Right hindlimb (tissue), 1 donor: ENCODE measurements around the gene DPP3.
"Not testable (repeated sequence)": the region's sequence is repeated elsewhere in the genome, so short reads cannot be mapped to it uniquely, and the experiment has no call there.

ENCODE experiments used
- DNase-seq: peaks from one replicate; pipeline ENCODE4 v3.0.0-alpha.2; 2018

Gene DPP3

DNA sequence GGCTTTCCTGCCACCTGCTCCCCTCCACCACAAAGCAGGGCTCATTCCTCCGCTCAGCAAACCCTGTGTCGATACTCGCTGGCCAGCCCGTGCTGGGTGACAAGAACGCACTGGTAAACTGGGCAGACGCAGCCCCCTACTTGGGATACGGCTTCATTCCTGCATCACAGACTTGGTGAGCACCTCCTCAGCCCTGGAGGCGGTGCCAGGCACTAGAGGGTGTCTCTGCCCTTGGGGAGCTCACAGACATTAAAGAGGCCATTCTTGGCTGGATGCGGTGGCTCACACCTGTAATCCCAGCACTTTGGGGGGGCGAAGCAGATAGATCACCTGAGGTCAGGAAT, 59.6 kb downstream of the DPP3 start:
- DNase-seq, result no peak

DNA sequence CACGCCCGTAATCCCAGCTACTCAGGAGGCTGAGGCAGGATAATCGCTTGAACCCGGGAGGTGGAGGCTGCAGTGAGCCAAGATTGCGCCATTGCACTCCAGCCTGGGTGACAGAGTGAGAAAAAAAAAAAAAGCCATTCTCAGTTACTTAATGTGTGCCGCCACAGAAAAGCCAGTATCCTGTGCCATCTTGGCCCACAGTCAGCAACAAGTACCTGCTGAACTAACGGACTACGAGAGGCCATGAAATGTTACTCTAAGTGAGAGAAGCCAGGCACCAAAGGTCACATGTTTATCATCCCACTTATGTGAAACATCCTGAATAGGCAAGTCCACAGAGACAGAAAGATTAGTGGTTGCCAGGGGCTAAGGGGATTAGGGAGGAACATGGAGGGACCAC, 60.4 kb downstream of the DPP3 start:
- not testable (repeated sequence) for DNase-seq

DNA sequence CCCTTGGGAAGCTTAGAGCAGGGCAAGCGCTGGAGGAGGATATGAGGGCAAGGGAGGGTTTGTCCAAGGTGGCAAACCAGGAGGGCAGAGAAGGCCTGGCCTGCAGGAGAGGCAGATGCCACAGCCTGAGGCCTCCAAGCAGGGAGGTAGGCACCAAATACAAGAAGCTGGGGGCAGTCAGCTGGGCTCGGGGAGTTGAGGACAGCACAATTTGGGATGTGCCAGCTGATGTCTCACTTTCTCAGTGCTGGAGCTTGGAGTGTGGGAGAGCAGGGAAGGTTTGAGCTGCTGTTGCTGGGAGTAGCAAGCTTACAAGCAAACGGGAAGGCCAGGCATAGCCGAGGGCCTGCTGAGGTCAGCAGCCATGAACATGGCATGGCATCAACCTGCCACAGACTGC, 61.7 kb downstream of the DPP3 start:
- DNase-seq, result no peak

DNA sequence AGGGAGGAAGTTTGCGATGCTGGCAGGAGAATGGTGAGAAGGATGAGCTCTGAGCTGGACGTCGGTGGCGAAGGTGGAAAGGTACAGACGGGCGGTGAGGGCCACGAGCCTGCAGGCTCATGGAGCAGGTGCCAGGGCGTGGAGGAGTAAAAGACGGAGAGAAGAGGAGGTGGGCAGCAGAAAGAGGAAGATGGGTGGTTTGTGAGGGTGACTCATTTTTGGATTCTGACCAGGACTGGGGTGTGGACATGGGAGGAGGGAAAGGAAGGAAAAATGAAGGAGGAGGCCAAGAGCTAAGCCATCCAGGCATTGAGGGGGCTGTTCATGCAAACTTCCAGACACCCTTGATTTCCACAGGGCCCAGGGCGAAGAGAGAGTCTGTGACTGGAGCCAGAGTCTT, 62.1 kb downstream of the DPP3 start:
- DNase-seq, result no peak

DNA sequence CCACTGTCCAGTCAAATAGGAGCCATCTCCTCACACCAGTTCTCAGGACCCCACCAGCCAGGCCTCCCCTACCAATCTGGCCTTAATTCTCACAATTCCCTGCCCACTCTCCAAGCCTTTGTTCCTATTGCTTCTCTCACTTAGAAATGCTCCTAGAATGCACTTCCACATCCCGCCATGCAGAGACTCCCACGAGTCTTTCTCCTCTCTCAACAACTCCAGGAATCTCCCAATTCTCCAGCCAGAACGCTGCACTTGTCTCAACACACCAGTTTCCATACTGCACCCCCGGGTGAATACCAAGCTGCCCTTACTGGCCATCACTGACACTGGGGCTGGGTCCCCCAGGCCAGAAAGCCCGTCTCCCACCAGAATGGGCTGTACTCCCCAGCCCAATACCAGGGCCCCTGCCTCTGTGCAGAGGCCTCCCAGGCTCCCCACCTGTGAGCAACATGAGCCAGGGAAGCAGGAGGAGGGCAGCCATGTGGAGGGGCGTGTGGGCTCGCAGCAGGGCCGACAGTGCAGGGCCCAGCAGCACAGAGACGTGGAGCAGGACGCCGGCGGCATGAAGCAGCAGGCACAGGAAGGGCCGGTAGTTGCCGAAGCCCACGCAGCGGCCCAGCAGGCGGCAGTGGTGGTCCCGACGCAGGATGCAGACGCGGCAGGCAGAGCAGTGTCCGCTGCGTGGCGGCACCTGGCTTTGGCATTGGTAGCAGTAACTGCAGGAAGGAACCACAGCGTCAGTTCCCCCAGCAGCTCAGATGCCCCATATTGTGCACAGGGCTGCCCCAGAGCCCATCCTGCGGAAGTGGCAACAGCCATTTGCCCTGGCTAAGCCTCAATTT, 63.3 kb downstream of the DPP3 start:
- DNase-seq, result peak; percentile 81

DNA sequence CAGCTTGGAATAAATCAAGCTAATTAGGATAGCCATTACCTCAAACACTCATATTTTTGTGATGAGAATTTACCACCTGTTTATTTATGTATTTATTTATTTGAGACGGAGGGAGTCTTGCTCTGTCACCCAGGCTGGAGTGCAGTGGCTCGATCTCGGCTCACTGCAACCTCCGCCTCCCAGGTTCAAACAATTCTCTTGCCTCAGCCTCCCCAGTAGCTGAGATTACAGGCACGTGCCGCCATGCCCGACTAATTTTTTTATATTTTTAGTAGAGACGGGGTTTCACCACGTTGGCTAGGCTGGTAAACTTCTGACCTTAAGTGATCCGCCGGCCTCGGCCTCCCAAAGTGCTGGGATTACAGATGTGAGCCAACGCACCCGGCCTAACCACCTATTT, 64.7 kb downstream of the DPP3 start:
- not testable (repeated sequence) for DNase-seq

DNA sequence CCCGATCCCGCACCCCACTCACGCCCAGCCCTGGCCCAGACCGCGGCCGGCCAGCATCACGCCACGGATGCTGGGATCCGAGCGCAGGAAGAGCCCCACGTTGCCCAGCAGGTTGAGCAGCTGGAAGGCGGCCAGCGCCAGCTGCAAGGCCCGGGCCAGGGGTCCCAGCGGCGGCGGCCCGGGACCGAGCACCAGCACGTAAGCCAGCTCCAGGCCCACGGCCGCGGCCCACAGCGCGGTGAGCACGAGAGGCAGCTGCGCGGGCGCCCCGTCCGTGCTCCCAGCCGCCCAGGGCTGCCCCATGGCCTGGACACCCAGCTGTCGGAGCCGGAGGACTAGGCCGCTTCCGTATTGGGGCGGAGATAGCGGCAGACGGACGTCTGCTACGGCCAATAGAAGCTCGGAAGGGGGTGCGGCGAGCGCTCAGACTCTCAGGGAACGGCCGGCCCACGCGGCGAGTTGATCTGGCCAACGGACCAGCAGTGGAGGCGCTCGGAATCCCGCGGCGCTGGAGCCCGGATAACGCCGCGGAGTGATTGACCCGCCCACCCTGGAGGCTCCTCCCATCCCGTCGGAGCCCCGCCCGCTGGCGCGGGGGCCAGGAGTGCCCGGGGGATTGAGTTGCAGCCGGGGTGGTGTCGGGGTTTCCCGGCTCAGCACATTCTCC, 65.6 kb downstream of the DPP3 start, which contains the start of gene ZDHHC24:
Gene ZDHHC24 (minus strand): TSS at position 348 of the 667 bp plus-strand sequence. CDS start 45 bp downstream, at position 303.
- peak; percentile 96 for DNase-seq

DNA sequence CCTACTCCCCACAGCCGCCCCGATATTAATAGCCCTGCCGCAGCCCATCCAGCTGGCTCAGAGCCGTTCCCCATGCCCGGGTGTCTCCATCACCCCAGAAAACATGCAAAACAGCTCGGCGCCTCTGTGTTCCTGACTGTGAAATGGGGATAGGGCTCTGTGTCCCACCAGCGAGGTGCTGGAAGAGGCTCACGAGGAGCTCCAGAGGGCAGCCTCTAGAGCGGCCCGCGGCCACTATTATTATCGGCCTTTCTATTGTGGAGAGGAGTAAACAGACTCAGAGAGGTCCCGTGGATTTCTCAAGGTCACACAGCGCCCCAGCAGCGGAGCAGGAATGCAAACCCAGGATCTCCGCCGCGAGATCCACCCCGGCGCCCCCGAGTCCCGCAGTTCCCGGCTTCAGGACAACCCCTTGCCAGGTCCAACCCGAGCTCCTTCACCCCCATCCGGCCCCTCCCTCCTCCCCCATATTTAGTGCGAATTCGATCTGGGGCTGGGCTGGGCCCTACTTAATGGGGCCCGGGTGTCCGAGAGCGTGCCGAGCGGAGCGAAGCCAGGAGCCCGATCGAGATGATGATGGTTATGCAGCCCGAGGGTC, 66.2 kb downstream of the DPP3 start, which contains the start of gene ACTN3:
Gene ACTN3 (plus strand): TSS at position 536 of the 598 bp plus-strand sequence. CDS start 35 bp downstream, at position 571.
- peak; percentile 64 for DNase-seq

DNA sequence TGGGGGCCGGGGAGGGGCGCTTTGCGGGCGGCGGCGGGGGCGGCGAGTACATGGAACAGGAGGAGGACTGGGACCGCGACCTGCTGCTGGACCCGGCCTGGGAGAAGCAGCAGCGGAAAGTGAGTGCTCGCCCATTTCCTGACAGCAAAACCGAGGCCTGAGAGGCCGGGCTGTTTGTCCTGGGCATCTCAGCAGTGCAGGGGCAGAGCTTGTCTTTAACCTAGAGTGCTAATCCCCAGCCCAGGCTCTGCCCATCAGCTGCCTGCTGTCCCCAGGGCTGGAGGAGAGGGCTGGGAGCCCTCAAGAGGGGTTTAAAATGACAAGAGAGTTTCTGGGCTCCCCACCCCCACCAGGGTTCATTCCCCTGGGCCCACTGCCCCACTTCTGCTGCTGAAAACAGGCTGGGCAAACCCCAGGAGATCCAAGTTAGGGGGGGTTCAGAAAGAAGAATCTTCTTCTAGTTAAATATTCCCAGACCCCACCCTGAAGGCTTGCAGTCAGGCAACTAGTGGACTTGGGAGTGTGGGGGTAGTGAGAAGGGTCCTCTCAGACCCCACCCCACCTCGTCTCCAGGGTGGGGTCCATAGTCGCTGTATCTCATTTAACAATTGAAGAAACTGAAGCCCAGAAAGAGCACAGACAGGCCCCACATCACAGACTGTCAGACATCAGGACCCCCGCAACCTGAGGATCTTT, 66.9 kb downstream of the DPP3 start:
- DNase-seq, result no peak

DNA sequence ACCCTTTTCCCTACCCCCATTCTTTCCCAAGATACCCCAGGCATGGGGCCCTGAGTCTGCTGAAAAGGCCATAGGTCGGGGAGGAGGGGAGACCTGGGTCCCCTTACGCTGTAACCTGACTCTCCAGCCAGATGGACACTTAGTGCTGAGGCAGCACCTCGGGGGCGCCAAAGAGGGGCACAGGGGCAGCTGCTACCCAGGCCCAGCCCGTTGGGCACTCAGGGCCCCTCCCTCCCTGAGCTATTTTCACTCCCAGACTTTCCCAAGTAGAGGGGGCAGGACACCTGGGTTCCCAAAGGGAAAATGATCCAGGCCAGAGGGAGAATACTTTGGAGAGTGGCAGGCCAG, 67.4 kb downstream of the DPP3 start:
- no peak for DNase-seq

DNA sequence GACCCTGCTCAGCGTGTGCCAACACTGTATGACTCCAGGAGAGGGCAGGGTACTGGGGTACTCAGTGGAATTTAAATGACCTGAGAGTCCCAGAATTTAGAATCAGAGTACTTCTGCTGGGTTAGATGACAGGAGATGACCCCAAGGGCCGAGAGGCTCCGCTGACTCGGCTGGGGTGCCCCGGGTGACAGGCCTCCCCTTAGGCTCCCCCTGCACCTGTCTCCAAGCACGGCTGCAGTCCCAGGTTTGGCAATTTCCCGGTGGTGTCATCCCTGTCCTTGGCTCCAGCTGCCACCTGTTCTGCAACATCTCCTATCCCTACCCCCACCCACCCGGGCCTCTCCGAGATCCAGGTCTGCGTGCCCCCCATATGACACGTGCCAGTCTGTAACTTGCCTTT, 67.8 kb downstream of the DPP3 start:
- no peak for DNase-seq

DNA sequence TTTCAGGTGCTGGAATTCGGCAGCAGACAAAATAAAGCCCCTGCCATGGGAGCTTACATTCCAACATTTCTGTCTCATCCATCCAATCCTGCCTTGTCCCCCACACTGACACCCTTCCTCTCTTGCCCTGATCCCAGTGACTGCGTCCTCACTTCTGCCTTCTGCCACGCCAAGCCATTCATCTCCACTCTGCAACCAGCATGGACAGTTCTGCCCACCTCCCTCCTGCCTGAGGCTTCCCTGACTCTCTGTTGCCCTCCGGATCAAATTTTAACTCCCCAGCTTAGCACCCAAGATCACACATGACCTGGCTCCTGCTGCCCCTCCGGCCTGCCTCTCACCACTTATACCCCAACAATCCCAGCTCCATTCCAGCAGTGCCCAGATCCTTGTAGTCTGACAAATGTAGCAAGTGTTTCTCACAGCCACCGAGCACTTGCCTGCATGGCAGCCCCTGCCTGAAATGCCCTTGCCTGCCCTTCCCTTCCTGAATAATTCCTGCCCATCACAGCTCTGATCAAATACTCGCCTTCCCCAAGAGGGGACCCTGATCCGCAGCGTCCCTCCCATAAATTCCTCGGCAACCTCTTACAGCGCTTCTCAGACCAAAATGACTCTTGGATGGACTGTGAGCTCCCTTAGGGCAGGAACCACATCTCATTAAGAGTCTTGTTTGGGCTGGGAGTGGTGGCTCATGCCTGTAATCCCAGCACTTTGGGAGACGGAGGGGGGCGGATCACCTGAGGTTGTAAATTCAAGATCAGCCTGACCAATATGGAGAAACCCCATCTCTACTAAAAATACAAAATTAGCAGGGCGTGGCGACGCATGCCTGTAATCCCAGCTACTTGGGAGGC, 68.8 kb downstream of the DPP3 start:
- DNase-seq, result no peak

DNA sequence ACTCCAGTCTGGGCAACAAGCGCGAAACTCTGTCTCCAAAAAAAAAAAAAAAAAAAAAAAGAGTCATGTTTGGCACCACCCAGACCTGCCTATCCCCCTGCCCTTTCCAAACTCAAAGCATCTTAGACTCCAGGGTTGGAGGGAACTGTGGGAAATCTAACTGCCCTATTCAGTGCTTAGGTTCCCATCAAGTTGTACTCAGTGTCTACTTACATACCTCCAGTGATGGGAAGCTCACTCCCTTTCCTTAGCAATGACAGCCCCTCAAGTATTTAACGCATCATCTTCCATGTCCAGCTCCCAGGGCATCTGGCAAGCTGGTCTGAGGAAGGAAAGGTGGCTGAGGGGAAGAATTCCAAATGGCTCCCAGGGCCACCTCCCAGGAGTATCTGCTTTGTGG, 69.5 kb downstream of the DPP3 start:
- DNase-seq, result no peak

DNA sequence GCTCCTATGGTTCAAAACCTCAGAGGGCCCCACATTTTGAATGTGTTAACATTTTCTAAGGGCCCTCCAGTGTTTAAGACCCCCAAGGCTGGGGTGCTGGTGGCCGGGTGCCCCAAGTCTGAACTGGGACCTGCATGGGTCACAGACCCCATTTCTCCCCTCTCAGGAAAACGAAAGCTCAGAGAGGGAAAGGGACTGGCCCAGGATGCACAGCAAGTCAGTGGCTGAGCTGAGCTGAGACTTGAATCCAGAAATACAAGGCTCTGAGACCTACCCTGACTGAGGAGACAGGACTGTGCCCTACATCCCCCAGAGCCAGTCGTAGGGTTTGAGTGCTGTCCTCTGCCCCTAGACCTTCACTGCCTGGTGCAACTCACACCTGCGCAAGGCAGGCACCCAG, 70.7 kb downstream of the DPP3 start:
- DNase-seq, result no peak

DNA sequence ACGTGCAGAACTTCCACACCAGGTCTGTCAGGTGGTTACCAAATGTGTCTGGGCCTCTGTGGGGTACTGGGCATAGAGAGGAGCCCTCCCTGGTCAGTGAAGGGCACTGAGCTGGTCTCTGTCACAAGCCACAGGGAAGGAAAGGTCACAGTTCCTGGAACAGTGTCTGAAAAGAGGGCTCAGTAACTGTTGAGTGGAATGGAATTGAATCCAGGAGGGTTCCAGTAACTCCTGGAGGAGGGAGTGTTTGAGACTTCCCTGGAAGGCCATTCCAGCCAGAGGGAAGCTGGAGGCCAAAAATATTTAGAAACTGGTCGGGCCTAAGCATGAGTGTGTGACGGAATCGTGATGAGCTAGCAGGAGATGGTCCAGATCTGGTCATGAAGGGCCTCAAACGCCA, 74.4 kb downstream of the DPP3 start:
- no peak for DNase-seq

DNA sequence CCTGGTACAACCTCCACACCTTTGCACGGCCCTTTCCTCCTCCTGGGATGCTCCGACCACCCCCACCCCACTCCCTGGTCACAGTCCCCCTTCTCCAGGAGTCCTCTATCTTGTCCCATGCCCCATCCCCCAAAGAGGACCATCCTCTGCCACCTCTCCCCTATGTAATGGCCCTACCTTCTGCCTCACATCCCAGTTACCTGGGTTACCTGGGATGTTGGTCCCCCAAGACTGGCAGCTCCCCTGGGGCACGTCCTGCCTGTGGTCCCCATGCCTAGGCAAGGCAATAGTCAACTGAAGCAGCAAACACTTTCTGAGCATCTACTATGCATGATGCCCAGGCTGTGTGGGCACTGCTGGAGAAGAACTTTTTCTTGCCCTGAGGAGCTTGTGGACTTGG, 75.2 kb downstream of the DPP3 start:
- no peak for DNase-seq

DNA sequence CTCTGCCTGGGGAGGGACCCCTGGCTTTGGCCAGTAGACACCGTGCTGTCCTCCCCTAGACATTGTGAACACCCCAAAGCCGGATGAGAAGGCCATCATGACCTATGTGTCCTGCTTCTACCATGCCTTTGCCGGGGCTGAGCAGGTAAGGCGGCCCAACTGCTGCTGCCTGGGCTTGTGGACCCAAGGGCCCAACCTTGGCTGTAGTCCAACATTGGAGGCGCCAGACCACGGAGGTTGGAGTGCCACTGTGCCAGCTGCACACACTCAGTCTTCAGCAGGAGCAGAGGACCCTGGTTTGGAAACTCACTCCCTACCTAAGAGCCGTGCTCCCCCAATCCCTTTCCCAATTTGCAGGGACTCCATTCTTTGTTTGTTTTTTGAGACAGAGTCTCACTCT, 75.9 kb downstream of the DPP3 start:
- no peak for DNase-seq

DNA sequence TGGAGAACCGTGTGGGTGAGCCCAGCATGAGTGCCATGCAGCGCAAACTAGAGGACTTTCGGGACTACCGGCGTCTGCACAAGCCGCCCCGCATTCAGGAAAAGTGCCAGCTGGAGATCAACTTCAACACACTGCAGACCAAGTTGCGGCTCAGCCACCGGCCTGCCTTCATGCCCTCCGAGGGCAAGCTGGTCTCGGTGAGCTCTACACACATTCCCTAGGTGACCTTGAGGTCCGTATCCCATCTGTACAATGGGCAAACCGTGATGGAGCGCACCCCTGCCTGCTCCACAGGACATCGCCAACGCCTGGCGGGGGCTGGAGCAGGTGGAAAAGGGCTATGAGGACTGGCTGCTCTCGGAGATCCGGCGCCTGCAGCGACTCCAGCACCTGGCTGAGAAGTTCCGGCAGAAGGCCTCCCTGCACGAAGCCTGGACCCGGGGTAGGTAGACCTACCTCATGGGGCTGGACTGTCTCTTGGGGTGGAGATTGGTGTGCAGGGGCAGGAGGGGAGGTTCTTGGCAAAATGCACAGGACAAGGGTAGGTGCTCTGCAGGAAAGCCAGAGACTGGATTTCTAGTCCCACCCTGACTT, 77.6 kb downstream of the DPP3 start:
- DNase-seq, result no peak
